Cardiac muscle cell (in vitro differentiated cells and primary cell): ENCODE results near the gene FBXO3. TPM values are rescaled to one million over a fixed set of nuclear protein-coding genes. Genes with fewer than 3 reads are reported as not detected.

Experiments used
- DNase-seq, 2 donors: peaks; one replicate each; pipeline versions ENCODE4 v3.0.0 to v3.0.0-alpha.2; 2010 to 2017; ENCODE audit warnings: low read depth in 1 of 2, low spot score in 1 of 2
- H3K27ac ChIP-seq: fragments of 200-600 bp; sonication (generic); 2 replicates; pipeline ENCODE4 v1.5.1; 2016
- H3K27me3 ChIP-seq: fragments of 200-600 bp; sonication (generic); 2 replicates; pipeline ENCODE4 v1.6.0; 2016; ENCODE audit warnings: control low read depth
- H3K36me3 ChIP-seq: fragments of 200-600 bp; sonication (generic); 2 replicates; pipeline ENCODE4 v1.5.1; 2016; ENCODE audit warnings: control low read depth
- H3K4me1 ChIP-seq: fragments of 200-600 bp; sonication (generic); 2 replicates; pipeline ENCODE4 v1.8.1; 2017; ENCODE audit warnings: low read depth, mild to moderate bottlenecking, mixed run types
- H3K4me3 ChIP-seq: fragments of 200-600 bp; sonication (generic); 2 replicates; pipeline ENCODE4 v1.5.1; 2016; ENCODE audit warnings: mild to moderate bottlenecking
- H3K9me3 ChIP-seq: fragments of 200-600 bp; sonication (generic); 2 replicates; pipeline ENCODE4 v1.5.1; 2017; ENCODE audit warnings: low read depth, mild to moderate bottlenecking, control low read depth
- polyA plus RNA-seq: library from polyadenylated mRNA; unstranded; fragments of >200 nt; fragmentation: Nextera tagmentation; extraction: Ambion mirVana; gene quantifications from 2 replicates; pipeline ENCODE4 v1.2.1, GENCODE V29; 2016
- total RNA-seq: library from RNA; depleted of rRNA; stranded (reverse); fragments of >200 nt; gene quantifications from 2 replicates; pipeline ENCODE4 v1.2.3, GENCODE V29; 2016
- TF ChIP-seq, protein P1 (sequence below): IDR thresholded peaks from 2 replicates; pipeline ENCODE4 v1.5.1; 2012; ENCODE audit warnings: low read depth, mild to moderate bottlenecking, low read length

The FBXO3 gene
- total and polyA plus RNA-seq, 2 experiments from 2014 or later = 34.4 to 36.1 TPM

DNA sequence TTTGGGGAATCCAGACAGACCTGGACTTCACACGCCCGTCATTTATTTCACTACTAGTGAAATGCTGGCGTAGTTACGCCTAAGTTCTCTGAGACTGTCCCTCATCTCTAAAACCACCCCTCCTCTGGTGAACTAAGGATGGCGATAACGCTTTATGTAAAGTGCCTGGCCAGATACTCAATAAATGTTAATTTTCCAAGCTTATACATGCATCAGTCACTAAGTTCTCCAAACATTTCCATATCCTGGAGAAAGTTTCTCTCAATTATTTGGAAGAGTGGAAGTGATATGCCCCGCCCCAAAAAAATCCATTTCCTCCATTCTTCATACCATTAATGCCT is 1.1 kb upstream of the FBXO3 start:
- Histone ChIP-seq H3K27ac (no peak overlapping the region), H3K36me3 (no peaks in the 10 kb centered on the region), H3K27me3 (peaks cover 23% of the 10 kb centered on the region), H3K4me1 (peaks cover 31% of the 10 kb centered on the region), H3K9me3 (no peaks in the 10 kb centered on the region), H3K4me3 (no peak overlapping the region)
- TF ChIP-seq, protein P1, sequence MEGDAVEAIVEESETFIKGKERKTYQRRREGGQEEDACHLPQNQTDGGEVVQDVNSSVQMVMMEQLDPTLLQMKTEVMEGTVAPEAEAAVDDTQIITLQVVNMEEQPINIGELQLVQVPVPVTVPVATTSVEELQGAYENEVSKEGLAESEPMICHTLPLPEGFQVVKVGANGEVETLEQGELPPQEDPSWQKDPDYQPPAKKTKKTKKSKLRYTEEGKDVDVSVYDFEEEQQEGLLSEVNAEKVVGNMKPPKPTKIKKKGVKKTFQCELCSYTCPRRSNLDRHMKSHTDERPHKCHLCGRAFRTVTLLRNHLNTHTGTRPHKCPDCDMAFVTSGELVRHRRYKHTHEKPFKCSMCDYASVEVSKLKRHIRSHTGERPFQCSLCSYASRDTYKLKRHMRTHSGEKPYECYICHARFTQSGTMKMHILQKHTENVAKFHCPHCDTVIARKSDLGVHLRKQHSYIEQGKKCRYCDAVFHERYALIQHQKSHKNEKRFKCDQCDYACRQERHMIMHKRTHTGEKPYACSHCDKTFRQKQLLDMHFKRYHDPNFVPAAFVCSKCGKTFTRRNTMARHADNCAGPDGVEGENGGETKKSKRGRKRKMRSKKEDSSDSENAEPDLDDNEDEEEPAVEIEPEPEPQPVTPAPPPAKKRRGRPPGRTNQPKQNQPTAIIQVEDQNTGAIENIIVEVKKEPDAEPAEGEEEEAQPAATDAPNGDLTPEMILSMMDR = no peak
- DNase-seq = no peak

DNA sequence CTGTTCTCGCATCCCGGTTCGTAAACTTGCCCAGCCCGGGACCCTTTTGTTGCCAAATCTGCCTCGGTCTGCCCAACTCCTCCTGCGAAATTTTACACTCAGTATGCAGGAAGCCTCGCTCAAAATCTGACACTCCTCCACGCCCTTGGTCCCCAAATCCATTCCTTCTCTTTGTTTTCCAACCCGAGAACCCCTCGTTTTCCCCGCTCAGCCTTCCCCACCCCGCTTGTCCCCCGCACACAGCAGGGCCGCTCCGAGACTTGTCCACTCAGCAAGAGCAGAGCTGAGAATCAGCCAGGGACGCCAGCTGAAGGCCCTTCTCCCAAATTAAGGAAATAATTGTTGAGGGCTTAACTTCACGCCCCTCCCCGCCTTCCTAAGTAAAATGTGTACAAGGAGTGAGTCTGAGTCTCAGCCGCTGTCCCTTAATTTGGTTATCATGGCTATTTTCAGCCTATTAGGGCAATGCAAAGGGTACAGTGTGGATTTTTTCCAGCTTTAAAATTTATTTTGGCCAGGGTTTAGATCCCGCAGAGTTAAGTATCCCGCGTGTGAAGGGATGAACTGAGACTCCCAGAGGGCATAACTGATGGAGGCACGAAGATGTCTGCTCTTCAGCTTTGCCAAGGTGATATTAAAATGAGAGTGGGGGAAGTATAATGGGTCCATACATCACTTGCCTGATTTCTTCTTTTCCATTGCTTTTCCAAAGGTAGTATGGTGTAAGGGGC is 581 bp upstream of the FBXO3 start:
- peak overlapping the region; percentile 88 for H3K4me3 ChIP-seq
- H3K27ac ChIP-seq = no peak overlapping the region
- peaks cover 28% of the 10 kb centered on the region for H3K4me1 ChIP-seq
- DNase-seq = peak in 1 of 2 donors; percentile 22
- peaks cover 23% of the 10 kb centered on the region for H3K27me3 ChIP-seq
- H3K9me3 ChIP-seq = no peaks in the 10 kb centered on the region
- H3K36me3 ChIP-seq = no peaks in the 10 kb centered on the region
- TF ChIP-seq, protein P1 = no peak

GRCh38 chr11:33773404-33773986 is 825 bp downstream of the FBXO3 start:
- H3K9me3 ChIP-seq = no peaks in the 10 kb centered on the region
- TF ChIP-seq, protein P1 = no peak
- H3K4me3 ChIP-seq = peak overlapping the region; percentile 88
- peaks cover 15% of the 10 kb centered on the region for H3K4me1 ChIP-seq
- DNase-seq = peak in 1 of 2 donors; percentile 39
- peaks cover 3% of the 10 kb centered on the region for H3K36me3 ChIP-seq
- H3K27me3 ChIP-seq = peaks cover 23% of the 10 kb centered on the region
- H3K27ac ChIP-seq = peak overlapping the region; percentile 19

DNA sequence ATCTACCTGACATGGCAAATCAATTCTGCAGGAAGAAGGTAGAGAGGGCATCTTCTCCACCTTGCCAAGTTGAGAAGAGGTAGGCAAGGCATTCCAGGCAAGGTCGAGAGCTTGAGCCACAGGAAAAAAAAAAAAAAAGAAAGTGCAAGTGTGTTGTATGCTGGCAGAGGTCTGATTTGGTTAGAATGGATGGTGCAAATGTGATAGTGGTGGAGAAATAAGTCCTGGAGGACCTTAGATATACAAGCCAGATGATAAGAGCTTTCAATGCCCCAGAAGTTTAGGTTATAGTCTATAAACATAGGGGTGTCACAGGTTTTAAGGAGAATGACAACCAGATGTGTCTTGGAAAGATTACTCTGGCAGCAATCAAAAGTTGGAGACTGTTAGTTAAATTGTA is 1.4 kb downstream of the FBXO3 start:
- DNase-seq = no peak
- H3K4me1 ChIP-seq = peaks cover 9% of the 10 kb centered on the region
- peak overlapping the region; percentile 88 for H3K4me3 ChIP-seq
- no peaks in the 10 kb centered on the region for H3K9me3 ChIP-seq
- H3K36me3 ChIP-seq = peaks cover 9% of the 10 kb centered on the region
- no peak overlapping the region for H3K27ac ChIP-seq
- TF ChIP-seq, protein P1 = no peak
- peaks cover 23% of the 10 kb centered on the region for H3K27me3 ChIP-seq

DNA sequence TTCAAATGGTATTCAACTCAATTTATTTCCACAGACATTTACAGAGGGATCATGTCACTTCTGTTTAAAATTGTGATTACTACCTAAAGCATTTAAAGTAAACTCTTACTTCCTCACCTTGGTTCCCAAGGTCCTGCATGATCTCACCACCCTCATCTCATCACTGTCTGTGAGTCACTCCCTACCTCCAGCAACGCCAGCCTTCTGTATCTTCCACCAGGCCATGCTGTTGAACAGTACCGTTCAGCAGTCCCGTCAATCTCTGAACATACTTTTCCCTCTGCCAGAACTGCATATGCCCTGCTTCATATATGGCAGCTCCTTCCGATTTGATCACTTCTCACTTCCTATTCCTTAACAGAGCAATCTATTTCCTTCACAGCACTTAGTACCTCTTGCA is 2.0 kb downstream of the FBXO3 start:
- H3K36me3 ChIP-seq = peaks cover 11% of the 10 kb centered on the region
- TF ChIP-seq, protein P1 = no peak
- no peak overlapping the region for H3K4me3 ChIP-seq
- no peak for DNase-seq
- peaks cover 23% of the 10 kb centered on the region for H3K27me3 ChIP-seq
- no peak overlapping the region for H3K27ac ChIP-seq
- H3K4me1 ChIP-seq = peaks cover 8% of the 10 kb centered on the region
- no peaks in the 10 kb centered on the region for H3K9me3 ChIP-seq
